ENCODE data around the gene ERVW-1.

ERVW-1 gene

GRCh38 chr7:92423710-92424131 lies 54.0 kb downstream of the ERVW-1 start:
- no peak for DNase-seq (ENCODE audit: low spot score)

- DNase-seq (ENCODE audit: low spot score), result no peak
These were observed 54.8 kb downstream of the ERVW-1 start for GRCh38 chr7:92422926-92423325.

- no peak for DNase-seq (ENCODE audit: low spot score)
These were observed 55.9 kb downstream of the ERVW-1 start for GRCh38 chr7:92421676-92422435.
